Kidney capillary endothelial cell (primary cell): ENCODE data around the gene TMPRSS6.
A peak's percentile ranks its signal among the peaks of the same experiment; 100 is the strongest.

ENCODE experiments used
- DNase-seq: peaks from one replicate; pipeline ENCODE4 v3.0.0-alpha.2; 2018; ENCODE audit warnings: low spot score

TMPRSS6 gene

DNA sequence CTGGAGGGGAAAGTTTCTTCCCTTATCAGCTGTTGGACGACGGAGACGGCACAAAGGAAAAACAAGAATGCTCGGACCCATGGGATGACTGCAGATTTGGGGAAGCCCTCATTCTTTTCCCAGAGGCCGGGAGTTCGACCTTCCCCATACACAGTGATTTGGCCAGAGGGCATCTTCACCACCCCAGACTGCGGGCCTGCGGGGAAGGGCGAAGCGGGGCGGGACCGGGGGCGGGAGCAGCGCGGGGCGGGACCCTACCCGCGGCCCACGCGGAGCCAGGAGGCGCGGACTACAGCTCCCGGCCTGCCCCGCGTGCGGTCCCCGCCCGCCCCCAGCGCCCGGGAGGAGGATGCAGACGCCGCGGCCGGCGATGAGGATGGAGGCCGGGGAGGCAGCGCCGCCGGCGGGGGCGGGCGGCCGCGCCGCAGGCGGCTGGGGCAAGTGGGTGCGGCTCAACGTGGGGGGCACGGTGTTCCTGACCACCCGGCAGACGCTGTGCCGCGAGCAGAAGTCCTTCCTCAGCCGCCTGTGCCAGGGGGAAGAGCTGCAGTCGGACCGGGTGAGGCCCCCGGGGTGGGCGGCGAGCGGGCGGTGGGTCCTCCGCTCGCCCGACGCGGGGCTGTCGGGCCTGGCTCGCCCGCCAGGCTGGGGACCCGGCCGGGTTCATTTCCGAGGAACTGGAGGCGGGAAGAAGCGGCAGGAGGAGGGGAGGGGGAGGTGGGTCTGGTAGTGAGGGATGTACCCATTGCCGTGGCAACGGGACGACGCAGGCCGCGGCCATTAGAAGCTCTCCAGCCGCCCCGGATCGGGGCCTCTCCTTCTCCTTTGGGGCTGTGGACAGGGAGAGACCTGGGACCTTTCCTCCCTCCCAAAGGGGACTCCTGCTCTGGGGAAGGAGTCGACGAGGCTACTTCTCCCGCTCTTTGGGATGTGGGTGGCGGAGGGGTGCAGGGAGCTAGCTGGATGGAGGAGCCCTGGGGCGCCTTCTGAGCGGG lies 57.8 kb downstream of the TMPRSS6 start, which contains the start of gene KCTD17:
TSS of gene KCTD17 (plus strand) at position 352 of the 995 bp plus-strand sequence. CDS start at position 371, 19 bp downstream.
- peak; percentile 46 for DNase-seq

DNA sequence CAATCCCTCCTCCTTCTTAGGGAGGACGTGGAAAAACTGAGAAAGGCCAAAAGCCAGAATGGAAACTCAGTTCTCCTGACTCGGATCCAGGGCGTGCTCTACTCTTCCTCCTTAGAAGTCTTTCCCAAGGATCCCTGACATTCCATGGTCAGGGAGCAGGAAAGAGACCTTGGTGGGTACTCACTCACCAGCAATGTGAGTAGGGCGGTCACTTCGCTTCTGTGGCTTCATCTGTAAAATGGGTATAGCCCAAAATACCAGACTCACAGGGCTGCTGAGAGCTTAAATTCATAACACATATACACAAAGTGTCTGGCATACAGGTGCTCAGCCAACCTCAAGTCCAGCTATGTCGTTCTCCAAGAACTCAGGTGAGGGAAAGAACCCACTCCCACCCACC lies 58.6 kb downstream of the TMPRSS6 start:
- DNase-seq, result no peak

DNA sequence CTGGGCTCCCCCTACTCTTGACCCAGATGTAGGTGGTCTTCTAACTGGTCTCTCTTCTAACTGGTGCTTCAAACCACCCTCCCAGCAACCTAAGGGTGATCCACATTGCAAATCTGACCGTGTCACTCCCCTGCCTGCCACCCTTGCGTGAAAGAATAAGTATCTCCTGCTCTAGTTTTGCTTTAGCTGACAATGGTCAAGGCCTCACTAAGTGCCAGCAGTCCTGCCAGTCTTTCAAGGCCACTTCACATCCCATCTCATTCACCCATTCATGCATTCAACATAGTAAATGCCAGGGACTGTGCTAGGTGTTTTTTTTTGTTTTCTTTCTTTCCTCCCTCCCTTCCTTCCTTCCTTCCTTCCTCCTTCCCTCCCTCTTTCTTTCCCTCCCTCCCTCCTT lies 60.3 kb downstream of the TMPRSS6 start:
- DNase-seq, result no peak

DNA sequence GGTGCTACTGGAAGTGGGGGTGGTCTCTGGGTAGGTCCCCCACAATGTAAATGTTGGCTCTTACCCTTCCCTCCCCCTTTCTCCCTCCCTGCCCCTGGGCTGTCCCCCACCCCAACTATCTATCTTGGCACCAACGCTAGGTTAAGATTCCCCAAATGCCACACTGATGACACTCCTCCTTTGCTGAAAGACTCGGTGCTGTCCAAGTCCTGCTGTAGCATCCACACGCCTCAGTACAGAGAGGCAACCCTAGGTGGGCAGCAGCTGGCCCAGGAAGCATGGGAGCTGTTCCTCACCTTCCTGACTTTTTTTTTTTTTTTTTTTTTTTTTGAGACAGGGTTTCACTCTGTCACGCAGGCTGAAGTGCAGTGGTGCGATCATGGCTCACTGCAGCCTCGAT lies 61.4 kb downstream of the TMPRSS6 start:
- DNase-seq, result no peak

DNA sequence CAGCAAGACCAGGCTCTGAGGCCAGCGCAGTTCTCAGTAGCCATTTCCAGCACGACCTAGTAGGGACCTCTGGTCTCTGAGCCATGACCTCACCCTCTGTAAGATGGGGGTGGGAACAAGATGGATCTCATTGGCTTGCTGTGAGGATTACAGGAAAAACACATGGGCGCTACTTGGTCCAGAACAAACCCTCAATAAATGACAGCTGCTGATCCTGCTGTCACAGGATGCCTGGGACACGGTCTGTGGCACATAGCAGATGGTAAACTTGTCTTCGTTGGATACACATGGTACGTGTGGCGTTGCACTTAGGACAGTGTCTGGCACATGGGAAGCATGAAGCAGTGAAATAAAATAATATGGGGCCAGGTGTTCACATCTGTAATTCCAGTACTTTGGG lies 62.5 kb downstream of the TMPRSS6 start:
- no peak for DNase-seq

DNA sequence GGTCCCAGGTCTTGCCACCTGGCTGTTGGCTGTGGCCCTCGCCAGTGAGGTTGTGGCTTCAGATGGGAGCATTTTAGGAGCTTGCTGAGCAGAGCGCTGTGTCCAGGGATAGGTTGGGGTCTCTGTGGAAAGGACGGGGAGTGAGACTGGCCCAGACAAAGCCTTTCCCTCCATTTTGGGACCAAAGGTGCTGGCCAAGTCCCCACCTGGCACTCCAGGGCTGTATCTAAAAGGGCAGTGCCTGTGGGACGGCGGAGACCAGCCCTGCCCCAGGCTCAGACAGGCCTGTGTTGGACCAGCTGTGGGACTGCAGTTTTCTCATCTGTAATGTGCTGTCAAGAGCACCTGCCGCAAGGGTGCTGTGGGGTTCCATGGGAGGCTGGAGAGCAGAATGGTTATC lies 62.9 kb downstream of the TMPRSS6 start:
- DNase-seq, result no peak

DNA sequence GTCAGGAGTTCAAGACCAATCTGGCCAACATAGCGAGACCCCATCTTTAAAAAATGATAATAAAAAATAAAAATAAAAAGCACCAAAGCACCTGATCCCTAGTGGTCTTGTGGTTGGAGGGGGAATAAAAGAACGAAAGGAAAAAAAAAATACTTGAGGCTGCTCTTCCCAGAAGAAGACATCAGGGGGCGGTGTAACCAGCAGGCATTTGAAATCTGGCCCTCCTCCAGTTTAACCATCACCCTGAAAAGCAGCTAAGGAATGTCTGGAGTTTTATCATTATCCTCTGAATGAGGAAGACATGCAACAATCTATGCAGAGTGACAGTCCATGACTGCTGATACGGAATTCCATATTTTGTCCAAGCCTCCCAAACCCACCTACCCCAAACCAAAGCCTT lies 63.6 kb downstream of the TMPRSS6 start:
- peak; percentile 31 for DNase-seq

DNA sequence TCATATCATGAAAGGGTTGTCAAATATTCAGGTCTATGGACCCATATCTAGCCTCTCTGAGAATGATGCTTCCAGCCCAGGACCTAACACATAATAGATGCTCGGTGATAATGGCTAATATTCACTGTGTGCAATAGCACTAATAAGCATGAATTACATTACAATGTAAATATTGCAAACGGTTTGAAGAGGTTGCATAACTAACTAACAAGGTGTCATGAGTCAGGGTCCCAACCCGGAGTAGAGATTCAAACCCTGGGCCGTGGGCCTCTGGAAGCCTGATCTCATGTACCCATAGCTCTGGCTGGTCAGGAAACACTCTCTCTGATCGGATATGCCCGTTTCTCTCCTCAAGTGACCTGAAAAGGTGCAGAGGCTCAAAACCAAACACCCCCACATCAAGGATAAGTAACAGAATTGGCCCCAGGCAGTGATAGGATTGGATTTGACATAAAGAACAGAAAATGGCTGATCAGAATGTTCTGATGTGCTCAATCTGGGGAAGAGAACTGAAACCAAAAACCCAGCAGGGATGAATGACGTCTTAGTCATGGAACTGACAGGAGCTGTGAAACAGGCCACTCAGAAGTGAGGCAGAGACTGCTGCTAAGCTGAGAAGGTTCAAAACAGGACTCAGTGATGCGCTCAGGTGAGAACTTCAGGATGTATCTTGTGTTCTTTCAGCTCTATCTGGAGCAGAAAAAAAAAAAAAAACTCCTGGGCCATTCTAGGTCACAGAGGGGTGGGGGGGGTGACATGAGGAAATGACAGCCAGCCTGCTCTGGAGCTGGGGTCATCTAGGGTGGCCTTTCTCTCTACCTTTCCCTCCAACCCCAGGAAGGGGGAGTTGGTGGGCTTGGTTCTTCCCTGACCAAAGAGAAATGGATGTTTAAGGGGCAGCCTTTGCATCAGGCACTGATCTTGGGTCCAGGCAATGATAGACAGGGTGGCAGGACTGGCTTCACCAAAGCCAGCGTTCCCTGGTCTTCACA lies 64.6 kb downstream of the TMPRSS6 start:
- no peak for DNase-seq

DNA sequence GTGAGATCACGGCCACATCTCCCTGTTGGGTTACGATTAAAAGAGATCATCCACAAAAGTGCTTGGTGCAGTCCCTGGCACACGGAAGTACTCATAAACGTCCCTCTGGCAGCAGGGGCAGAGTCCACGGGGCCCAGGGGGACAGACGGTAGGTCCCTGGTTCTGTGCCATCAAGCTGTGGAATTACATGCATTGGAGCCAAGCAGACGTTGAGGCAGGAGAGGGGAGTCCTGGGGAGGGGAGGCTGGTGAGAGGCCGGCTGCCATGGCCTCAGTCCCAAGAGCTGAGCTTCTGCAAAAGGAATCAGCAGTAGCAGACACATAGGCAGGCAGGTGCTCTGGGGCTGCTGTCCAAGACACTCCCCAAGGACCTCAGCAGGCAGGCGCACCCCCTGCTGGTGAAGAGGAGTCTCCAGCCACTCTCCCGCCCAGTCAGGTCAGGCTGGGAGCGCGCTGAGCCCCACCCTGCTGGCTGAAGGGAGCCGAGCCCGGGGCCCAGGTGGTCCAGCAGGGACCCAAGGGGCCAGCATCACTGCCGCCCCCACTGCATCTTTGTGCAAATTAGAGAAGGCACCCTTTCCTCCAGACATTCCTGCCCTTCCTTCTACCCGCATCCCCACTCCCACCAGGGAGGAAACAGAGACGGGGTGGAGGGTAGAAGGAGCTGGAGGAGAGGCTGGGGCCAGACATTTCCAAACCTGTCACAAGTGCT lies 65.5 kb downstream of the TMPRSS6 start:
- DNase-seq, result peak; percentile 29

DNA sequence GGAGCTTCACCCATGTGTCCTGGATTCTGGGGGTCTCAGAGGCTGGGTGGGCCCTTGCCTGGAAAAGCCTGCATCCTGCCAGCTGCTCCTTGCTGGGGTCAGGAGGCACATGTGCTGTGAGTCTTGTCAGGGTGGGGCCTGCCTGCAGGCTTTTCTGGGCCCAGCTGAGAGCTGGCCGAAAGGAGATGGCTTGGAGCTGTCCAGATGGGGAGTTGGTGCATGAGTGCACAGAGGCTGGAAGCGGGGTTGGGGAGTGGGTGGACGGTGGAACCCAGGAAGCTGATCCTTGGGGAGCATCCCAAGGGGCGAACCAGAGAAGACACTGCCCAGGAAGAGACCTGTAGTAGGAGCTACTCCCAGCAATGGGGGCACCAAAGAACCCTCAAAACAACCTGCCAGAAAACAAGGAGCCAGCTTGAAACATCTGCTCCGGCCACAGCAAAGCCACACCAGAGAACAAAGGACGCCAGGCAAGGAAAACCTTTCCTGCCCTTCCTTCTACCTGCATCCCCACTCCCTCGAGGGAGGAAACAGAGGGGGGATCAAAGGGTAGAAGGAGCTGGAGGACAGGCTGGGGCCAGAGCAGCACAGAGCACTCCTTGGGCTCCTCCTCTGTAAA lies 66.2 kb downstream of the TMPRSS6 start:
- DNase-seq, result no peak

DNA sequence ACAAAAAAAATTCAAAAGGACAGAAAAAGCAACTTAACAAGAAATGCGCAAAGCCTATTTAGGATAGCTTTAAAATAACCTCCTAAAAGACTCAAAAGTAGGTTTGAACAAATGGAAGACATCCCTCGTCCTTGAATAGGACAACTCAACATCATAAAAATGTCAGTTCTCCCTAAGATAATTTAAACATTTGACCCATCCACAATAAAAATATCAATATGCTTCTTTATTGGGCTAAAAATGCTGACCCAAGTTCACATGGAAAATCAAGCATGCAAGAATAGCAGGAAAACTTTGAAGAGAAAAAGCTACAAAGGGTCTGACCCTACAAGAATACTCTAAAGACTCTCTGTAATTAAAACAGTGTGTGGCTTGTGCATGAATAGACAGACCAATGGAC lies 70.0 kb downstream of the TMPRSS6 start:
- DNase-seq, result no peak

DNA sequence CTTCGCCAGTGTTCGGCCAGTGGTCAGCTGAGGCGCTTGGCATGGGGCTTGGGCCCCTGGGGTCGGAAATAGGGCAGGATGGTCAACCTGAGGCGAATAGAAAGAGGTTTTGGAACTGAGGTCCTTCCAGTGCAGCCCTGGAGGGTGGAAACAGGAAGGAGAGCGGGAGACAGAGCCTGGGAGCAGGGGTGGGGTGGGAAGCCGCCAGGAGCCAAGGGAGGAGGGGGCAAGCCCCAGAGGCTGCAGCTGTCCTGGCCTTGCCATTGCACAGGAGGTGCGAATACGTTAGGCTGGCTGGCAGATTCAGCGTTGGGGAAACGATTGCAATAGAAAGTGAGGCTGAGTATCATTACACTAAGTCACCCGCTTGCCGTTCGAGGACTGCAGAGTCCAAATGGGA lies 71.8 kb downstream of the TMPRSS6 start:
- DNase-seq, result no peak

DNA sequence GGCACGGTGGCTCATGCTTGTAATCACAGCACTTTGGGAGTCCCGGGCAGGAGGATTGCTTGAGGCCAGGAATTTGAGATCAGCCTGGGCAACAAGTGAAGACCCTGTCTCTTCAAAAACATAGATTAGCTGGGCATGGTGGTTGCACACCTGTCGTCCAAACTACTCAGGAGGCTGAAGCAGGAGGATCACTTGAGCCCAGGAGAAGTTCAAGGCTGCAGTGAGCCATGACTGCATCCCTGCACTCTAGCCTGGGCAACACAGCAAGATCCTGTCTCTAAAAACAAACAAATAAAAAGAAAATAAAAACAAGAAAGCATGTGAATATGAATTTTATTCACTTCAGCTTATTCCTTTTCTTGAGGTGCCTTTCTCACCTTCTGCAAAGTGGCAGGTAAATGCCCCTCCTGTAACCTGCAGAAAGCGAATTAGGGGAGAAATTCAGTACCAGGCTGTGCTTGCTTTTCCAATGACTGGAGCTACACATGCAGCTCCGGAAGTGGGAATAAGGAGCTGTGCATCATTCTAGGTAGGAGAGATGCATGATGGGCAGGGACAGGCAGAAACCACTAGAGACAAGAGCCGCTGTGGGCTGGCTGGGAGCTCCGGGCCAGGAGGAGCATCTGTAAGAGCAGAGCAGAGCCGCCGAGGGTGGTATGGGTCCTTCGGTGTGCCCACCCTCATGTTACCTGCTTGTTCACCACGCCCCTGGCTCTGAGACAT lies 72.7 kb downstream of the TMPRSS6 start:
- no peak for DNase-seq

DNA sequence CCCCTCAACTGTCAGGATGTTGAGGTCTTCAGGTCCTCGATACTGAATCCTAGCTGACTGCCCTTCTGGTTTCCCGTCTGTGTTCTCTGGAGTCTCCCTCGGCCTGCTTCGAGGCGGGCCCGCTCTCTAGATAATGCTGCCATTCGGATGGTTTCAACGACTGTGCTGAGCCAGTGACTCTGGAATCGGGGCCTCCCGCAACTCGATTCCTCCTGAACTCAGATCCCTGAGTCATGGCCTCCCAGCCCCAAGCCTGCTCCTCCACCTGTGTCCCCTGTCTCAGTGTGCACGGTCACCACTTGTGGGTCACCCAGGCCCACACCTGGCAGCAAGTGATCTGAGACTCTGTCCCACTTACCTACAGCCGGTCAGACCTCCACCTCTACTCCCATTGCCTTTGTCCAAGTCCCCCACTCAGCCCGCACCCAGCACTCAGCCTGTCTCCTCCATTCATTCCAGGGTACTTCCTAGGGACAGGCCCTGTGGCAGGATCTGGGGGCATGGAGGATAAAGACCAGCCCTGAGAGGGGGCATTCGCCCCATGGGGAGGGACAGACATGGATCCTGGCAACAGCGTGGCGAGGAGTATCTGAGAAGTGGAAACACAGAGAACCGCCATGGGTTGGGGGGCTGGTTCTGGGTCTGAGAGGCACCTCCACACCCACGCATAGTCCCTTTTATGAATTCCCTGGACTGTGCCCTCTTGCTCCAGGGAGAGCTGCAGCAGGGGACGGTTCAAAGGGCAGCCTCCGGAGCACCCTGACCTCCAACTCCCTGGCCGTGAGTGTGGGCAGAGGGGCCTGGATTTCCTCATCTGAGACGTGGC lies 75.7 kb downstream of the TMPRSS6 start:
- DNase-seq, result no peak

DNA sequence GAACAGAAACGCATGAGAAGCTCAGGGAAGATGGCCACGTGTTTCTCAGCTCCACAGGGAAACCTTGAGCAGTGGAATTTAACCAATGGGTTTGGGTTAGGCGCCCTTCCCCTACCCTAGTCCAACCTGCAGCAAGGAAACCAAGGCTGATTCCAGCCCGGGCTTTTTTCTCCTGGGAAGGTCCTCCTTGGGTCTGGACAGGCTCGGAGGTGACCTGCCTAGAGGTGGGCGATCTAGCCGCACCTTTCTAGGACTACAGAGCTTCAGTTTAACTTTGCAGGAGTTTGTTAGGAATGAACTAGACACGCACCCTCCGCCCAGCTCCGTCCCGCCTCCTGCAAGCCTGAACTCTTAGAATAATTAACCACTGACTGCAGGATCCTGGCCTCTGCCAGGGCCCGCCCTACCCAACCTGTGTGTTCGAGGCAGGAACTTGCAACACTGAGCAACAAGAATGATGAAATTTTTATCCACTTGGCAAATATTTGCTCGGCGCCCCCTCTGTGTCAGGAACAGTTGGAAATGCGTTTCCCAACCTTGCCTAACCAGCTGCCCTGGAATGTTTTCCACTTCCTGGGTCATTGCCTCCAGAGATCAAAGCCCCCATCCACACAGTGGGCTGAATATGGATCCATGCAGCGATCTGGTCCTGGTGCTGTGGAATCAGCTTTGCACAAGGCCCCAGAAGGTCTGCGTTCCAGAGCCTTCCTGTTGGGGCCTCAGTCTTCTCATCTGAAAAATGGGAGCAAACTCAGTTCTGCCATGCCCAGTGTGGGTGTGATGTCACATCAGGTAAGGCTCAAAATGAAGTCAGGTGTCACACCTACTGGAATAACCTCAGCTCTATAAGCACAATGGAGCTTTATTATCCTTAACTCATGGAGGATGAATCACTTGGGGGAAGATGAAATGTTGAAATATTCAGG lies 76.7 kb downstream of the TMPRSS6 start:
- no peak for DNase-seq

DNA sequence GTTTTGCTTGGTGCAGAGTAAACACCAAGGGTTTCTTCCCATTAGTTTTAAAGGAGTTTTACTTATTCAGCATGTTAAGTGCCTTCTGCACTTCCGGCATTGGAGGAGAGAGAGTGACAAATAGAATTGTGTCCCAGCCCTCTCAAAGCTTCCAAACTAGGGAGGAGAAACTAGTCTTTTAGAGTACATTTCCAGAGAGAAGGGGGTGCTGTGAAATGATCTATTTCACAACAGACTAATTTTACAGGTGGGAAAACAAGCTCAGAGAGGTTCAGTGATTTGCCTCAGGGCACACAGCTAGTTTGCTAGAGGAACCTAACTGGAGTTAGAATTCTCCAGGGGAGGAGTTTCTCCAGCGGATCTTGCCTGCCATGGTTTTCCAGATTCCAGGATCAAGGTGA lies 77.4 kb downstream of the TMPRSS6 start:
- DNase-seq, result no peak

DNA sequence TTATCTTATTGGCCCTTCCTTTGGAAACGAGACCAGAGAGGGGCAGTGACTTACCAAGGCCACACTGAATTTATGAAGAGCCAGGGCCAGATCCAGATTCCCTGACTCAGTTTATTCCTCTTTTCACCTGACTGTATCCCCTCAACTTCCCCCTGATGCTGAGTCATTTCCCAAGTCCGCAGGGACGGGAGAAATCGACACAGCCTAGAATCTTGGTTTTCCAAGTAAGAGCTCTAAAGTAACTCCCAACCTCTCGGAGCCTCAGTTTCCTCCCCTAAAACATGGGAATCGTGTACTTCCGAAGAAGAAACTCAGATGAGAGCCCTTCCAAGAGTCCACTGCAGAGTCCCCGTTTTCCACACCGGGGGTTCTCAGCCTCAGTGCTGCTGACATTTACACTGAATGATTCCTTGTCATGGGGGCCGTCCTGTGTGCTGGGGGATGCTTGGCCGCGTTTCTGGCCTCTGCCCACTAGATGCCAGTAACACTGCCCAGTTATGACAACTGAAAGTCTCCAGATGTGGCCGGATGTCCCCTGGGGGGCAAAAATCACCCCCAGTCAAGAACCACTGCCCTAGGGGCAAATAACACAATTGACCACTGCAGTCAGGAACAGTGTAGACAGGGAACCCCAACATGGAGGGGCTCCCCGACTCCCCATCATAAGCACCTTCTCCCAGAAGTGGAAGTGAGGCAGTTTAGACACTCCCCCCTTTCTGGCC lies 78.8 kb downstream of the TMPRSS6 start:
- DNase-seq, result no peak
